NCI-H1105 treated with DMSO at 0.1 percent for 48 hours (cell line): Measurements from ENCODE around the gene DTNA.
A peak's percentile ranks its signal among the peaks of the same experiment; 100 is the strongest.
"Not testable (repeated sequence)": the region's sequence is repeated elsewhere in the genome, so short reads cannot be mapped to it uniquely, and the experiment has no call there.

ENCODE experiments used
- DNase-seq: peaks from one replicate; lab custom pipeline; 2025; lab: John Stamatoyannopoulos, UW

Gene DTNA

DNA sequence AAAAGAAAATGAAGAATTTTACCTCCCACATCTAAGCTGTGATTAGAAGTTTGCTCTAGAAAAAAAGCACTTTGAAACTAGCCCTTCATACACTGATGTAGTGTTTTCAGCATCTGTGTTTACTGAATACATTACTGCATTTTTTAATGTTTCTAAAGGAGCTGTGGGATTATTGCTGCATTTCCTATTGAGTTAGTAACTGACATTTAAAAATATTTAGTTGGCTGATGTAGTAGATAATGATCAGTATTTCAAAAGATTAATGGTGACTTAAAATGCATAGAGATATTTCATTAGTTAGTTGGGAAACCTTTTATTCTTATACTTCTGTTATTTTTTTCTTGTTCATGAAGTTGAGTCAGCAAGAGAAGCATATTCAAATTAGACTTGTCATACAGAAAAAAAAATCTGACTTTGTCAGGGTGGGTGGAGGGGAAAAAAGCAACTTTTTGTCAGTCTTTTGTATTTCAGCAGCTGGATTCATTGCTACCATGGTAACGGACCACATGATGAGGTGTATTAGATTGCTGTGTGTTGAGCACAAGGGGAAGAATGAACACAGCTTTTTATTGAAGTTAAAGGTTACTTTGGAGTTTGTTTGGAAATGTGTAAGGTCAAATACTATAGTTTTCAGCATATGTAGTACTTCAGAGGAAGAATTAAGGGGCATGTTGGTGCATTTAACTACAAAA lies at the start of gene DTNA:
Gene DTNA (plus strand): TSS at position 549 of the 692 bp plus-strand sequence. CDS start 45,679 bp downstream, outside the sequence.
- peak; percentile 75 for DNase-seq

DNA sequence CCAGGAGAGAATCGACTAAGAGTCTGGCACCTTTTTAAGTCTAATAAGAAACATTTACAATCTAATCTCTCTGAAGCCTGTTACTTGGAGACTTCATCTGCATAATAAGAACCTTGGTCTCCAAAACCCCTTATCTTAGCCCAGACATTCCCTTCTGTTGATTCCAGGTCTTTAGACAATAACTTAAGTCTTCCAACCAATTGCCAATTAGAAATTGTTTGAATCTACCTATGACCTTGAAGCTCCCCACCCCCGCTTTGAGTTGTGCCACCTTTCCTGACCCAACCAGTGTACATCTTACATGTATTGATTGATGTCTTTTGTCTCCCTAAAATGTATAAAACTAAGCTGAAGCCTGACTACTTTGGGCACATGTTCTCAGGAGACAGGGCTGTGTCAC lies 49.5 kb upstream of the DTNA start:
- DNase-seq = no peak

DNA sequence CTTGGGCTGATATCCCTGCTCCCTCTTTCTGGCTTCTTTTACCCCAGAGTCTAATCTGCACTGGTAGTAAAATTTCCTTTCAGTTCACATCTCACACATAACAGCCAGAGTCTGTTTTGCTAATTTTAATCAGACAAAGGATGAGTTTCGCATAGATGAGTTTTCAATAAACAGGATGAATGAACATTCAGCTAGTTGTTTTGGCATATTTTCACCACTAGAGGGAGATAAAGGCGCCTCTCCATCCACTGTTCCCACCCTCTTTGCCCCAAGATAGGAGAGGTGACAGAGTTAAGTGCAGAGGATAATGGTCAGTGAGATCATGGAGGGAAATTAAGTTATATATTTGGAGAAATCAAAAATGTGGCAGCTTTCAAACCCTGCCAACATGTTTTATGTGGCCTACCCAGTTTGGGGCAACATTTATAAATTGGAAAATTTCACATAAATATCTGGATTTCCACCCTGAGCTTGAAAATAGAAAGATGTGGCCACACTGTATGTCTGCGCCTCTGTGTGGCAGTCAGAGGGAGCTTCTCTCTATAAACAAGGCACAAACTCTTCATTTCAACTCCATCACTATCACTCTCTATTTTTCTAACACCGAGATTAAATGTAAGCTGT lies 48.5 kb upstream of the DTNA start:
- peak; percentile 78 for DNase-seq

DNA sequence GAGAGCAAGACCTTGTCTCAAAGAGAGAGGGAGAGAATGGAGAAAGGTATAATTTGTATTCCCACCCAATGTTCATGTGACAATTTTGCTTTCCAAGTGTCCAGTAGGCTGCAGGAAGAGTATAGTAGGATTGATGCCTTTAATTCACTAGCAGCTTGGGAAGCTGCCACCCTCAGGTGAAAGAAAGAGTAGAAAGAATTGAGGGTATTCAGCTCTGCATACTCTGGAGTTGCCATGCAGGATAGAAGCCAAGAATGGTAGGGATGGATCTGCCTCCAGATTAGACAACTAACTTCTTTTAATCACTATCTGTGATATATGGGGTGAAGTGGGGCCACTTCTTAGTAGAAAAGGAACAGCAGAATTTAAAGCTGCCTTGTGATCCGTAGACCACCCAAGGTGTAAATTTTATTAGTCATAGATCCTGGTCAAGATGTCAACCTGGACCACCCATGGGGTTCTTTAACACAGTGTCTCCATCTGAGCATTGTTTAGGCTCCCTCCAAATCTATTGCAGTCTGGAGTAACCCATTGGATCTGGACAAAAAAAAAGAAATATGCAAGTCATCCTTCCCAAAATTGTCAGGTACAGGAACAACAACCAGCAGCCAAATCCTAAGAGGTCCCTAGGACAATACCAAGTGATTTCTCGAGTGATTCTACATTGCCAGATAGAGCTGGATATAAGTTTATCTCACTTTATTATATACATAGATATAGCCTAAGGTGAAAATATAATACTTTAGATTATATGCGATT lies 33.1 kb upstream of the DTNA start:
- DNase-seq = no peak

DNA sequence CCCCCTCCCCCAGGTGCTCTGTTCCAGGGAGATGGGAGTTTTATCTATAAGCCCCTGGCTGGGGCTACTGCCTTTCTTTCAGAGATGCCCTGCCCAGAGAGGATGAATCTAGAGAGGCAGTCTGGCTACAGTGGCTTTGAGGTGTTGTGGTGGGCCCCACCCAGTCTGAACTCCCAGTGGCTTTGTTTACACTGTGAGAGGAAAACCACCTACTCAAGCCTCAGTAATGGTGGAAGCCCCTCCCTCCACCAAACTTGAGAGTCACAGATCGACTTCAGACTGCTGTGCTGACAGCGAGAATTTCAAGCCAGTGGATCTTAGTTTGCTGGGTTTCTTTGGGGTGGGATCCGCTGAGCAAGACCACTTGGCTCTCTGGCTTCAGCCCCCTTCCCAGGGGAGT lies 20.3 kb upstream of the DTNA start:
- DNase-seq = not testable (repeated sequence)

DNA sequence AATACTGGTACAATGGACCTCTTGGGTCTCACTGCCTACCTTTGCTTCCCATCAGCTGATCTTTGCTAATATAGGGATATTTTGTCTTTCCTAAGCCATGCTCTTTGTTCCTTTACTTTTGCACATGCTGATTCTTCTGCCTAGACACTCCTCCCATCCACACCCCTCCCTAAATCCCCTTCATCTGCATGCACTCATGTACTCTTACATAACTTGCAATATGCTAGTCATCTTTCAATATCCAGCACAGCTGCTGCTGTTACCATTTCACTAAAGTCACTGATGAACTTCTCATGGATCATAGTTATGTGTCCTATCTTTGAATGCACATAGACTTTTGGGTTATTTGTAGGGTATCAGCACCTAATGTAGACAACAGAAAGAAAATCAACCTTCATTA lies 18.5 kb upstream of the DTNA start:
- DNase-seq = no peak

DNA sequence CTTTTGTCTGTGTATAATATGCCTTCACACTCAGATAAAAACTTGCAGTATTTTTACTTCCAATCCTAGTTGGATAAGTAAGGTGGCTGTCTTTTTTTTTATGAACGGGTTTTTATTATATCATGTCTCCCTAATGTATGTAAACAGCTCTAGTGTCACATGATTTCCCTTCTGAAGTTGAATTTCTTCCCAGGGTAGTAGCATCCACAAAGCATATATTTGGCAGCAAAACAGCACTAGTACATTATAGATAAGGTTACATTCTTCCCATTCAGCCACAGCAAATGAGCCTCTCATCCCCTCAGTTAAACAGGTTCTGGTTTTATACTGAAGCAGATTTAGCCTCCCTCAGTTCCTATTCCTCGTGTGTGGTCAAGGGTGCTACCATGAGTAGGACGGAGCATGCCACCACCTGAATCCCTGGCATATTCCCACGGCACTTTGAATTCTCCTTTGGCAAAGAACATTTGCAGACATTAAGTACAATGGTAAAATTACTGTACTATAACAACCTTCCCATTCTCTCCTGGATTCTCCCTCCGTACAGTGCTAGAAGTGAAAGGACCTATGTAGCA lies 15.4 kb upstream of the DTNA start:
- DNase-seq = peak; percentile 52

DNA sequence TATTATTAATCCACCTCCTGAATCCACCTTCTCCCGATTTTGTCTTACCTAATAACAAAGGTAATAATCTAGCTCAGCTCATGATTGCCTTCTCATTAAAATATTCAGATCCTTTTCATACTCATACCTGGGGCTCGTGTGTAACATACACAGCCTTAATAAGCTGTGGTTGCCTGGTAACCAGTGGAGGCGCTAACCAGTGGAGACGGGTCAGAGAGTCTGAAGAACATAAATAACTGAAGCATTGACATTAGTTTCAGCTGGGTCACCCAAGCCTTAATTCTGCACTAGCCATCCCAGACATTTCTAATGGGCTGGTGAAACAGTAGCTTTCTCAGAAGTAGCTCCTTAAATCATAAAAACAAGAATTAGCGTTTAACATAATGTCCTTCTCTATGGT lies 14.8 kb upstream of the DTNA start:
- peak; percentile 37 for DNase-seq

DNA sequence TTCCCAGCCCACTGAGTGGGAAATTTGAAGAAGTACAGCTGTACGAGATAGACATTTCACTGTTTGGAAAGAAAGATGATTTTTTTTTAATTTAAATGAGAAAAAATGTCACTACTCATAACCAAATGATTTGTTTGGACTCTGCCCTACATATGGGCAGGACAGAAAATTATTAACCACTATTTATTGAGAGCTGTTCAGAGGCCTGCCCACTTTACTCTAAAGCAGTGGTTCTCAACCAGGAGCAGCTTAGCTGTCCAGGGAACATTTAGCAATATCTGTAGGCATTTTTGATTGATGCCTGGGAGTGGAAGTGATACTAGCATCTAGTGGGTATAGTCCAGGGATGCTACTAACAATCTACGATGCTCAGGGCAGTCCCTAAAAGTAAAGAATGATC lies 13.4 kb upstream of the DTNA start:
- DNase-seq = no peak

DNA sequence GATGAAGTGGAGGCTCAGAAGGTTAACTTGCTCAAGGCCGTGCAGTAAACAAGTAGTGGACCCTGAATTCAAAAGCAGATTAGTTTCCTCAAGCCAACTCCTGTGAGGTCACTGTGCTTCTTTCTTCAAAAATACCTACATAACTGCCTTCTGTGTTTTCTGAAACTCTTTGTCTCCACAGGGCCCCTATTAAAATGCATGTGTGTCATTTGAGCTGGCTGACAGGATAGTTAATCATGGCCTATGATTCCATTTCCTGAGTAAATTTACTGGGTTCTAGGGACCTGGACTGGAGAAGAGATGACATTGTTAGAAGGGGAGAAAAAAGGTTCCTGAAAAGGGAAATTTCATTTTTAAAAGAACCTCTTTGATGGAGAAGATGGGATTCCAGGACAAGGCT lies 12.9 kb upstream of the DTNA start:
- DNase-seq = no peak

DNA sequence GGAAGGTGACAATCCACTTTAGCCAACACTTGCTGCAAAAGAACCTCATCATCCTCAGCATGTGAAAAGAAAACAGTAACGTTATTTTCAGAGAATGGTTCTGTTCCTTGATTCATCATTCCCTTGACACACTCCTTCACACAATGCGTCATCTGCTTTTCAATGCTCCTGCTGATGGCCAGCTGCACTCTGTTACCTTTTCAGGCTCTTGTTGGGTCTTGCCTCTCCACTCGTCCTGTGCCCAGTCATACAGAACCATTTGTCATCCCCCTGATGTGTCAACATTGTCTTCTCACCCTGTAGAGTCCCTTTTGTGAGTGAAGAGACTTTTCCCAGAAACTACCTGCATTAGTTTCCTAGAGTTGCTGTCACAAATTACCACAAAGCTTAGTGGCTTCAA lies 12.2 kb upstream of the DTNA start:
- DNase-seq = no peak

DNA sequence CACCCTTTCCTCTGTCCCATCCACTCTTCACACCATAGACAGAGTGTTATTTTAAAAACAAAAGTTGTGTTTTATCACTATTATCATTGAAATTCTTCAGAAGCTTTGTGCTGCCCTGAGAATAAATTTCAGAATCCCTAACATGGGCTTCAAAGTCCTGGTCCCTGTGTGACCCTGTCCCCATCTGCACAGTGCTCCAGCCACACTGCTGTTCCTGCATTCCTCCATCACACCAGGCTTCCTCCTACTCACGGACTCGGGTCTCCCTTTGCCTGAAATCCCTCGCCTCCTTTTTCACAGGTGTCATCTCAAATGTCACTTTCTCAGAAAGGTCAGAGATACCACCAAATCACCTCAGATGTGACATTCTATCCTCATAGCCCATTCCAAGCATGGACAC lies 8.2 kb upstream of the DTNA start:
- no peak for DNase-seq

DNA sequence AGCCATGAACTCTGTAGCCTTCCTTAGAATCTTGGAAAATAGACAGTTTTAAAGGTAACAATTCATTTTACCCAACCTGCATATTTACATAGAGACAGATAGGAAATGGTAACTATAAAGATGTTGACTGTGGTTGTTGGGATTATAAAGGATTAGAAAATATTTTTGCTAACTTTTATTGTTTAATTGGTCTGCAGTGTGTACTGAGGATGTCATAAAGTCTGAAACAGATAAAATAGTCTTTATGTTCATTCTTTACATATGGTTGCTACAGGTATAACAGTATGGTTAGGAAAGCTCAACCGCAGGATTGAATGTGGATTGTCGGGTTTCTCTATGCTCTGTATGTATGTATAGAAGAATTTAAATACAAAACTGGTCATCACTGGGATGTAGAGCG lies 7.3 kb upstream of the DTNA start:
- DNase-seq = no peak

DNA sequence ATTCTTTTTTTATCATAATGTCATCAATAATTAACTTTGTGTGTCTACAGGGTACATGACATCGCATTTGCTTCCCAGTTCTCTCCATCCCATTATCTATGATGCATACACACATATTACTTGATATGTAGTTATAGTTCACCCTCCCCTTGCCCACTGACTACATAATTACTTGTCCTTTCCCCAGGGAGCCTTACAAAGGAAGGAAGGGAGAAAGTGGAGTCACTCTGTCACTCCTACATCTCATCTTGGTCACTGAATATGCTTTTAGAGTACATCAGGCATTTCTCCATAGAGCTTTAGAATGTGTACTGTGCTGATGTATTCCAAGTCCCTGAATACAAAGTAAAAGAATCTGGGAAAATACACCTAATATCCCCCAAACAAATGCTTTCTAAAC lies 6.0 kb upstream of the DTNA start:
- no peak for DNase-seq

DNA sequence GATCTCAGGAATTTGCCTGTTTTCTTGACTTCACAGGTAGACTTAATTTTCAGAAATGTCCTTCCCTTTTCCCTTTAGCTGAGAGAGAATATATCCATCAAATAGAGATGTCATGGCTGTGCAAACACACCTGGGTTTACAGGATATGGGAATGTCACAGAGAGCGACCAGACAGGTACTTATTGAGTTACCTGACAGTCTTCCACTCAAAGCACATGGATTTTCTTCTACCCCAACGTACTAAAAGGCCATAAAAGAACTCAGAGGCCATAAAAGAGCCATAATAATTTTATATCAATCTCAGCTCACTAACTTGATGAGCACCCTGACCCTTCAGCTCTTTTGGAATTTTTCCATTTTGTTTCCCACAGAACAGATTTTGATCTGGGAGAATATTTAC lies 5.3 kb upstream of the DTNA start:
- no peak for DNase-seq

DNA sequence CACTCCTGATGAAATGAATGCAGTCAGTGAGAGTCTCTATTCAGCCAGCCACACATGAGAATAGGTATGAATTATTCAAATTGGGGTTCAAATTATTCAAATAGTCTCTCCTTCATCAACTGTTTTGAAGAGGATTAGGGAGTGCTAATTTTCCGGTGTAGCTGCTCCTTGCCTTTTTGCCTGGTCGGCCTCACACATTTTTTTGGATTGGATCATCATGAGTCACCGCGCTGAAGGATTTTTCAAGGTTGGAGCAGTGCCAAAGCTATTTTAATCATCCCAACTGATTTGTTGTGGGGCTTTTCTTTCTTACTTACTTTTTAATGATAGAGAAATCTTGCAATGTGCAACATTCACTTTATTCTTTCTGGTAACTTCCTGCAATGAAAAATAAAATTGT lies 2.4 kb upstream of the DTNA start:
- DNase-seq = peak; percentile 92

DNA sequence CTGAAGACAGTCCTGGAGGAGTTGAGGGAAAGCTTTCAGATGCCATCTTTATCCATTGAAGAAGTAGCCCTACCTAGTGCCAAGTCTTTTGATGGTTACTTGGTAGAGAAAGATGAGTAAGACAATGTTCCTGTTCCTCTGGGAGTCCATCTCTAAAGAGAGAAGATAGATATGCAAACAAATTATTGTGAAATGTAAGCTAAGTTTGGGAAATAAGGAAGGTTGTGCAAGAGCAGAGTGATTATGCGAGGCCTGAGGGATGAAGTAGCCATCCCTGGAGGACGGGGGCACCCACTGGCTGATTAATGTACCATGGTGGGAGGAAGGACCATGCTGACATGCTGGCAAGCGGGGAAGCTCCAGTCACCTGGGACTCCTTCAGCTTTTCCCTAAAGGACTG lies 994 bp upstream of the DTNA start:
- no peak for DNase-seq

DNA sequence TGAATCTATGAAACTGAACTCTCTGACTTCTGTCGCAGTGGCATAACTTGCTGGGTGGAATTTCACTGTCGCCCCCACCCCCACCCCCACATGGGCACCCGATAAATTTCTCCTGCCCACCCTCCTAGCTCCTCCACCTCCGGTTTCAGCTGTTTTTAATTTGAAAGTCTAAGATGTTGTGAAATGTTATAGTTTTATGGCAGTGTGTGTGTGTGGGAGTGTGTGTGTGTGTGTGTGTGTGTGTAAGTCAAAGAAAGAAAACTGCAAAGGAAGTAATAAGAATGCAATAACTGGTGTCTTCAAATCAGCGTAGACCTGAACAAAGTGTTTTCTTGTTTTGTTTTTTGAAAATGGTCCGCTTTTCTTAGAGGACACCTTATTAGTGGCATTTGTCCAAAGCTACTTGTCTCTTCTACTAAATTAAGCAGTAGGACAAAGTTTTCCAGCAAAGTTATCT lies 388 bp downstream of the DTNA start:
- DNase-seq = no peak

DNA sequence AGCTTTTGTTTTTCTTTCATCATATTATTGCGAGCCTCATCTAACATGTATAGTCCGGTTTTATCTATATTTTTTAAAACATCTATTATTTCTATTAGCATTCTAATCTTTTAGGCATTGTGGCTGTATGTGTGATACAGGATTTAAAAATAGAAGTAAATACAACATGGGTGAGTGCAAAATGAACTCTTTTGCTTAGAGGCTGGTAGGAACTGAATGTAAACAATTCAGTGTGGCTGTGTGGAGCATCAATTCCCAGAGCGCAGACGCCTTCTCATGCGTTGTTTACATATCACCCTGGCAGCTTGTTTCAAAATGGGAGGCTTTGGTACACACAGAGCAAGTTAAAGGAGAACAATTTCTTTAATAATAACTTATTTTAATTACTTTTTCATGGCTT lies 836 bp downstream of the DTNA start:
- peak; percentile 77 for DNase-seq

DNA sequence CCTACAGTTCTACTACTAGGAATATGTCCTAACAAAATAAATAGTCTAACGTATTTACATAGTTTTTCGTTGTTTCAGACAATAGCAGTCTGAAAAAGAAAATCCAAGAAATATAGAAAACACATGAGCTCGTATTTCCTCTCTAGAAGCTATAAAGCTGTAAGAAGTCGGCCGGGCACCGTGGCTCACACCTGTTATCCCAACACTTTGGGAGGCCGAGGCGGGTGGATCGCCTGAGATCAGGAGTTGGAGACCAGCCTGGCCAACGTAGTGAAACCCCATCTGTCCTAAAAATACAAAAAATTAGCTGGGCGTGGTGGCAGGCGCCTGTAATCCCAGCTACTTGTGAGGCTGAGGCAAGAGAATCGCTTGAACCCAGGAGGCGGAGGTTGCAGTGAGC lies 6.0 kb downstream of the DTNA start:
- DNase-seq = not testable (repeated sequence)

DNA sequence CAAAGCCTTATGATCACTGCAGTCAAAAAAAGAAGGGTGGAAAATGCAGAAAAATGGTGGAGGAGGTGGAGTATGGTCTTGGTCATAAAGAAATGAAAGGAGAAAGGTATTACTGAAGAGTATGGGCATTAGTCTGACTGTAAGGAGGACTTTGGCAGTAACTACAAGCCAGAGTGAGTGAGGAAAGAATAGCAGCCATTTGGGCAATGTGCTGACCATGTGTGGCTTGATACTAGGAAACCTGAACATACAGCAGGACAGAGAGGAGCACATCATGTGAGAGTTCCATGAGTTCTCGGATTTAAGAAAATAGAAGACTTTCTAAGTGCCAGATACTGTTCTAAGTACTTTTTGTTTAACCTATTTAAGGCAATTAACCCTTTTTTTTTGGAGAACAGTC lies 8.5 kb downstream of the DTNA start:
- no peak for DNase-seq

DNA sequence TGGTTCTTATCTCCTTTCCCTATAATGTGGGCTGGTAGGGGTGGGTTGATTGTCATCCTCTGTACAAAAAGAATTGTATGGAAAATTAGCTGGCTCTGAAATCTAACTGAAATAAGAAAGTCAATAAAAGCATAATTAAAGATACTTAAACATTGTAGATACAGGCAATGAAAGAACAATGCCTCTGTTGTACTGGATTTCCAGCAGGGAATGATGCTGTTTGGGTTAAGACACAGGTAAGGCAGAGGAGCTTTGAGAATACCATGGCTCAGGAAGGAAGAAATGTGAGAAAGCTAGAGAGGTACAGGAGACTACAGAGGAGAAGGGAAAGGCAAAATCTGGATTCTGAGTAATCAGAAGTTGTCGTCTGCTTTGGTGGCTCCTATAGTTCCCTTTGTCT lies 10.1 kb downstream of the DTNA start:
- DNase-seq = no peak

DNA sequence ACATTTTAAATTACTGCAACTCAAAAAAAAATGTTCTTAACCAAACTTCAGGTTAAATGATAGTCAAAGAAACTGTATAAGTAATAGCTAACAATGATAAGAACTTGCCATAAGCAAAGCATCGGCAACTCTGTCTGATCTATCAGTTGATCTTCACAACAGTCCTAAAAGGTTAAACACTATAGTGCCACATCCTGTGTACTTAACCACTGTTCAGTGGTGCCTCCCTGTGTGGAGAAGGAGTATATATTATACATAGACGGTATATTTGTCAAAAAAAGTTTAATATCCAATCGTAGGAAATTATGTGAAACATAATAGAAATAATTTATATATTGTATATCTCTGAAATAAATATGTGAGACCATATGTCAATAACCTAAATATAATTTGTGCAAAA lies 13.0 kb downstream of the DTNA start:
- no peak for DNase-seq
